B cell (primary cell): ENCODE data around the gene GCA. TPM values are rescaled to one million over a fixed set of nuclear protein-coding genes. Genes with fewer than 3 reads are reported as not detected.
A peak's percentile ranks its signal among the peaks of the same experiment; 100 is the strongest.

Experiments used
- ATAC-seq: fragments of 200-7000 bp; cut with Tn5 transposase; one replicate; pipeline ENCODE4 v1.10.0; 2021; ENCODE audit warnings: low read depth, mild to moderate bottlenecking, moderate number of reproducible peaks, moderate library complexity
- CTCF ChIA-PET: fragments of 350-600 bp; sonication (Branson Sonifier 250); formaldehyde crosslinking; loops from one replicate; lab custom pipeline; 2021; ENCODE audit warnings: antibody characterized with exemption, inconsistent platforms; lab: Charles Lee
- POLR2A ChIA-PET: fragments of 350-600 bp; sonication (Branson Sonifier 250); formaldehyde crosslinking; loops from one replicate; lab custom pipeline; 2021; ENCODE audit warnings: antibody characterized with exemption; lab: Charles Lee
- DNase-seq: peaks from one replicate; pipeline ENCODE4 v3.0.0; 2013
- H2AFZ ChIP-seq: 2 replicates; pipeline ENCODE4 v1.6.1; 2012; ENCODE audit warnings: mild to moderate bottlenecking, low read depth, low read length; ENCODE audit not compliant: insufficient read depth, poor library complexity, severe bottlenecking
- H3K27ac ChIP-seq, 2 donors: 1 replicate in 1 of 2; 2 replicates in 1 of 2; pipeline ENCODE4 v1.5.1; 2012 to 2013; ENCODE audit warnings: low read length in 2 of 2, mild to moderate bottlenecking in 2 of 2, moderate library complexity in 1 of 2
- H3K27me3 ChIP-seq, 4 experiments: fragments of 200-600 bp in 1 of 4; sonication (generic) in 1 of 4; replicated peaks in 1 of 4; 1 replicate in 2 of 4; 2 replicates in 2 of 4; pipeline versions ENCODE4 v1.6.1 to v1.7.0; 2013 to 2016; ENCODE audit warnings: low read length in 3 of 4, mild to moderate bottlenecking in 2 of 4, mixed read lengths in 1 of 4, moderate library complexity in 1 of 4; ENCODE audit not compliant: insufficient read depth in 4 of 4, control insufficient read depth in 3 of 4; ENCODE audit errors: control extremely low read depth in 1 of 4
- H3K36me3 ChIP-seq, 2 experiments: replicated peaks in 1 of 2; 1 replicate in 1 of 2; 2 replicates in 1 of 2; pipeline versions ENCODE4 v1.6.1 to v1.7.1; 2013; ENCODE audit warnings: low read length in 1 of 2; ENCODE audit not compliant: insufficient read depth in 2 of 2, control insufficient read depth in 1 of 2; ENCODE audit errors: control extremely low read depth in 1 of 2, extremely low read depth in 1 of 2
- H3K4me1 ChIP-seq, 2 donors: fragments of 200-600 bp in 1 of 2; sonication (generic) in 1 of 2; 1 replicate in 1 of 2; 2 replicates in 1 of 2; pipeline versions ENCODE4 v1.5.1 to v1.6.1; 2013 to 2017; ENCODE audit warnings: low read length in 2 of 2; ENCODE audit not compliant: control insufficient read depth in 2 of 2, insufficient read depth in 2 of 2
- H3K4me2 ChIP-seq: replicated peaks from 2 replicates; pipeline ENCODE3; 2012; ENCODE audit warnings: mild to moderate bottlenecking, low read depth, low read length; ENCODE audit not compliant: poor library complexity, severe bottlenecking
- H3K4me3 ChIP-seq, 5 experiments: fragments of 200-600 bp in 1 of 5; sonication (generic) in 1 of 5; 1 replicate in 3 of 5; 2 replicates in 2 of 5; pipeline versions ENCODE4 v1.5.1 to v1.7.0; 2011 to 2016; ENCODE audit warnings: low read length in 4 of 5, mild to moderate bottlenecking in 4 of 5, low read depth in 2 of 5, control low read depth in 1 of 5, moderate library complexity in 1 of 5; ENCODE audit not compliant: insufficient read depth in 1 of 5; ENCODE audit errors: control extremely low read depth in 1 of 5, extremely low read depth in 1 of 5
- H3K79me2 ChIP-seq: fragments of 200-600 bp; sonication (generic); one replicate; pipeline ENCODE4 v1.6.0; 2016; ENCODE audit warnings: low read length; ENCODE audit not compliant: control insufficient read depth, insufficient read depth
- H3K9ac ChIP-seq: fragments of 200-600 bp; sonication (generic); 2 replicates; pipeline ENCODE4 v1.6.1; 2017; ENCODE audit warnings: mild to moderate bottlenecking, low read length, moderate library complexity
- H3K9me3 ChIP-seq, 3 donors: one replicate each; pipeline versions ENCODE4 v1.6.1 to v1.7.1; 2013; ENCODE audit warnings: low read length in 2 of 3; ENCODE audit not compliant: control insufficient read depth in 2 of 3, insufficient read depth in 1 of 3; ENCODE audit errors: control extremely low read depth in 1 of 3
- H4K20me1 ChIP-seq: 2 replicates; pipeline ENCODE4 v1.6.0; 2012; ENCODE audit warnings: mild to moderate bottlenecking, low read length; ENCODE audit not compliant: insufficient read depth, control insufficient read depth, poor library complexity, severe bottlenecking
- H3K27ac Mint-ChIP-seq: one replicate; pipeline ENCODE4 v1.8.0; 2021; ENCODE audit warnings: mixed read lengths
- H3K27me3 Mint-ChIP-seq: one replicate; pipeline ENCODE4 v1.8.0; 2021; ENCODE audit warnings: mixed read lengths
- H3K4me1 Mint-ChIP-seq: one replicate; pipeline ENCODE4 v1.8.0; 2021; ENCODE audit warnings: mixed read lengths
- H3K4me3 Mint-ChIP-seq: one replicate; pipeline ENCODE4 v1.8.0; 2021; ENCODE audit warnings: mixed read lengths
- H3K9me3 Mint-ChIP-seq: one replicate; pipeline ENCODE4 v1.8.0; 2022; ENCODE audit warnings: mixed read lengths; ENCODE audit not compliant: insufficient read depth
- CTCF ChIP-seq: fragments of 200-600 bp; IDR thresholded peaks from one replicate; pipeline ENCODE4 v1.8.0; 2022; ENCODE audit warnings: antibody characterized with exemption, mild to moderate bottlenecking
- EZH2 ChIP-seq: IDR thresholded peaks from 2 replicates; pipeline ENCODE4 v1.6.1; 2012; ENCODE audit warnings: borderline replicate concordance, low read depth, mild to moderate bottlenecking, moderate library complexity, low read length; ENCODE audit not compliant: insufficient read depth, poor library complexity, severe bottlenecking
- WGBS: methylation state at CpG from one replicate; pipeline ENCODE4 v1.1.5; 2013; ENCODE audit warnings: missing lambda C conversion rate; ENCODE audit not compliant: insufficient coverage; 5-methylcytosine and 5-hydroxymethylcytosine counted together
- intact Hi-C: fragments of 100-400 bp; cut with micrococcal nuclease; formaldehyde crosslinking; loops from one replicate; pipeline ENCODE4 v1.10.0; 2022
- polyA plus RNA-seq: library from polyadenylated mRNA; depleted of rRNA; stranded (reverse); fragments of >200 nt; gene quantifications from 2 replicates; pipeline ENCODE4 v1.2.3, GENCODE V29; 2012
- total RNA-seq, 2 donors: library from RNA; stranded (reverse); fragments of 120-200 nt in 1 of 2; gene quantifications; 1 replicate in 1 of 2; 2 replicates in 1 of 2; pipeline versions ENCODE4 v1.2.3 to v1.2.4, GENCODE V29; 2013 to 2022

The GCA gene
- total and polyA plus RNA-seq, 2 donors (not counting 1 experiment from before 2014, with no cell fraction given) = 17.9 to 33.0 TPM

GRCh38 chr2:162305901-162306300 lies 38.0 kb upstream of the GCA start:
- no peak overlapping the region for H2AFZ ChIP-seq
- H3K79me2 ChIP-seq = no peaks in the 10 kb centered on the region
- H3K4me1 ChIP-seq = no peaks in the 10 kb centered on the region
- no peak overlapping the region for H3K4me2 ChIP-seq
- H3K9ac ChIP-seq = no peak overlapping the region
- Mint-ChIP-seq H3K4me3 (no peak overlapping the region), H3K27ac (no peak overlapping the region), H3K27me3 (no peaks in the 10 kb centered on the region), H3K4me1 (peaks cover 6% of the 10 kb centered on the region), H3K9me3 (no peaks in the 10 kb centered on the region)
- DNase-seq (no peak), ATAC-seq (no peak)
- ChIA-PET CTCF (interaction anchor here (0.5 kb wide), 1 partner anchor 154 kb away, joined by 3 read pairs; the partner anchor contains the start of gene GCG), POLR2A (no interaction called here)
- TF ChIP-seq CTCF = no peak
- TF ChIP-seq EZH2 = no peak
- peaks cover 8 to 25% of the 10 kb centered on the region in 2 experiments for H3K36me3 ChIP-seq
- no peaks in the 10 kb centered on the region for H4K20me1 ChIP-seq
- intact Hi-C loops = no loop called here
- H3K27me3 ChIP-seq = no peaks in the 10 kb centered on the region
- H3K9me3 ChIP-seq = no peaks in the 10 kb centered on the region
- no peak overlapping the region for H3K4me3 ChIP-seq
- H3K27ac ChIP-seq = no peak overlapping the region
- WGBS = 100% methylated on average over 1 of the region's 3 CpGs

- H3K4me3 Mint-ChIP-seq = no peak overlapping the region
- intact Hi-C loops = loop anchor here (1.0 kb wide), 1 partner anchor 7 kb away; no protein-coding TSS in a partner anchor
- H3K27me3 Mint-ChIP-seq = no peaks in the 10 kb centered on the region
- Histone ChIP-seq H3K79me2 (peaks cover 3% of the 10 kb centered on the region), H3K9ac (no peak overlapping the region), H3K4me2 (no peak overlapping the region), H3K4me3 (no peak overlapping the region), H3K36me3 (peaks cover 8 to 23% of the 10 kb centered on the region in 2 experiments), H3K4me1 (no peaks in the 10 kb centered on the region), H3K27ac (peak overlapping the region in 1 of 2 donors; percentile 6), H4K20me1 (no peaks in the 10 kb centered on the region), H3K27me3 (no peaks in the 10 kb centered on the region), H3K9me3 (no peaks in the 10 kb centered on the region), H2AFZ (no peak overlapping the region)
- peaks cover 21% of the 10 kb centered on the region for H3K4me1 Mint-ChIP-seq
- TF ChIP-seq EZH2 (no peak), CTCF (no peak)
- peak overlapping the region; percentile 22 for H3K27ac Mint-ChIP-seq
- POLR2A ChIA-PET = no interaction called here
- ATAC-seq (no peak), DNase-seq (no peak)
- WGBS = 29% methylated on average over 1 of the region's 3 CpGs
- no peaks in the 10 kb centered on the region for H3K9me3 Mint-ChIP-seq
- CTCF ChIA-PET = interaction anchor here (1.8 to 8.2 kb wide), 2 partner anchors 10 to 26 kb away, joined by 8 to 86 read pairs; no protein-coding TSS in a partner anchor
Measured at GRCh38 chr2:162308747-162309503, 35.0 kb upstream of the GCA start.
